Upper lobe of left lung (tissue), 6 donors: ENCODE results near the gene HCAR3. TPM values are rescaled to one million over a fixed set of nuclear protein-coding genes. Genes with fewer than 3 reads are reported as not detected.
"Not testable (repeated sequence)": the region's sequence is repeated elsewhere in the genome, so short reads cannot be mapped to it uniquely, and the experiment has no call there.

Experiments
- ATAC-seq, 2 donors: fragments of 200-7000 bp; cut with Tn5 transposase; one replicate each; pipeline ENCODE4 v1.9.1; 2022; ENCODE audit warnings: mild to moderate bottlenecking in 2 of 2, moderate library complexity in 2 of 2; ENCODE audit not compliant: low FRiP score in 2 of 2
- DNase-seq, 2 donors: peaks; one replicate each; pipeline ENCODE4 v3.0.0-alpha.2; 2019 to 2020
- H3K27ac ChIP-seq, 4 donors: fragments of 200-600 bp; sonication (generic); one replicate each; pipeline ENCODE4 v1.5.1; 2016 to 2019
- H3K27me3 ChIP-seq, 4 donors: fragments of 200-600 bp; sonication (generic); one replicate each; pipeline ENCODE4 v1.5.1; 2017 to 2019
- H3K36me3 ChIP-seq, 4 donors: fragments of 200-600 bp; sonication (generic); one replicate each; pipeline ENCODE4 v1.5.1; 2016 to 2019
- H3K4me1 ChIP-seq, 4 donors: fragments of 200-600 bp; sonication (generic); one replicate each; pipeline ENCODE4 v1.5.1; 2018 to 2019
- H3K4me3 ChIP-seq, 4 donors: fragments of 200-600 bp; sonication (generic); one replicate each; pipeline ENCODE4 v1.5.1; 2017 to 2019; ENCODE audit warnings: mild to moderate bottlenecking in 2 of 4, moderate library complexity in 1 of 4
- H3K9me3 ChIP-seq, 4 donors: fragments of 200-600 bp; sonication (generic); one replicate each; pipeline ENCODE4 v1.5.1; 2018 to 2019
- EP300 ChIP-seq, 4 donors: sonication (generic); formaldehyde crosslinking; IDR thresholded peaks; one replicate each; pipeline ENCODE4 v1.5.1; 2017; ENCODE audit warnings: antibody characterized with exemption in 4 of 4, control low read depth in 2 of 4
- POLR2A ChIP-seq, 4 donors: fragments of 450-650 bp; IDR thresholded peaks; one replicate each; pipeline ENCODE4 v1.5.1; 2016 to 2017; ENCODE audit warnings: antibody characterized with exemption in 4 of 4, mild to moderate bottlenecking in 2 of 4
- POLR2AphosphoS5 ChIP-seq, 2 donors: sonication (generic); formaldehyde crosslinking; IDR thresholded peaks; one replicate each; pipeline ENCODE4 v1.5.1; 2017; ENCODE audit warnings: antibody characterized with exemption in 2 of 2
- WGBS, 2 donors: methylation state at CpG; one replicate each; pipeline ENCODE4 v1.1.5; 2017 to 2018; 5-methylcytosine and 5-hydroxymethylcytosine counted together
- total RNA-seq, 6 donors: library from RNA; depleted of rRNA in 4 of 6; stranded (reverse); fragments of >200 nt in 4 of 6; gene quantifications; one replicate each; pipeline versions ENCODE4 v1.1.0 to v1.2.1, GENCODE V29; 2016 to 2021
- TF ChIP-seq, protein P1 (sequence below), 6 experiments: fragments of 450-650 bp in 4 of 6; fragments of 200-600 bp in 2 of 6; sonication (generic) in 2 of 6; IDR thresholded peaks; one replicate each; pipeline ENCODE4 v1.5.1; 2016 to 2019; ENCODE audit warnings: antibody characterized with exemption in 6 of 6
- donor health status: DM: no; HTN: no; CAD: no; lungs with moderate emphysema.
- donor health status: DM: no; HTN: yes; CAD: no; lungs with severe emphysema.

The HCAR3 gene
- total RNA-seq, 6 donors from 2014 or later = 1.0 to 8.0 (median 3.0) TPM

DNA sequence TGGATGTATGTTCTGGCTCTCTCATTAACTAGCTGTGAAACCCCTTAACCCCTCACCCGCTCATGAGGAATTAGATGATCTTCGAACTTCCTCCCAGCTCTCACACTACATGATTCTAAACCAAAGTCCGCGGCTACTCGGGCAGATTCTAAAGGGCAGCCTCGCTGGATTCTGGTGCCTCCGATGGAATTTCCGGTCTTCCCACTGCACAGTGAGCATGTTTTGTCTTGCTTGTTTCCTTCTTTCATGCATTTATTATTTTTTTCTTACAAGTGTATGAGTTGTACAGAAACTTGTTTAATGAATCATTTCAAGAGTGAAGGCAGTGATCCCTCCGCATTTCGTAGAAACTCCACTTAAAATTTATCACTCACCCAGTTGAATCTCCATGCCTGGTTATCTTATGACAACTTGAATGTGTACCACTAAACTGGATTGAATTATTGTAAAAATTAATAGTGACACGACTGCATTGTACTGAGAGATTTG, 4.5 kb upstream of the HCAR3 start:
- 76% methylated on average over 11 of the region's 11 CpGs for WGBS, 2 donors
- no peak for ATAC-seq
- H3K4me3 ChIP-seq = no peak overlapping the region
- DNase-seq = no peak
- H3K36me3 ChIP-seq = no peaks in the 10 kb centered on the region
- H3K4me1 ChIP-seq = peaks cover 0 to 11% (median 2%) of the 10 kb centered on the region in 4 donors
- no peak for TF ChIP-seq POLR2AphosphoS5 (IDR thresholded peaks at IDR 0.05)
- TF ChIP-seq EP300 (IDR thresholded peaks at IDR 0.05) = no peak
- TF ChIP-seq, protein P1, sequence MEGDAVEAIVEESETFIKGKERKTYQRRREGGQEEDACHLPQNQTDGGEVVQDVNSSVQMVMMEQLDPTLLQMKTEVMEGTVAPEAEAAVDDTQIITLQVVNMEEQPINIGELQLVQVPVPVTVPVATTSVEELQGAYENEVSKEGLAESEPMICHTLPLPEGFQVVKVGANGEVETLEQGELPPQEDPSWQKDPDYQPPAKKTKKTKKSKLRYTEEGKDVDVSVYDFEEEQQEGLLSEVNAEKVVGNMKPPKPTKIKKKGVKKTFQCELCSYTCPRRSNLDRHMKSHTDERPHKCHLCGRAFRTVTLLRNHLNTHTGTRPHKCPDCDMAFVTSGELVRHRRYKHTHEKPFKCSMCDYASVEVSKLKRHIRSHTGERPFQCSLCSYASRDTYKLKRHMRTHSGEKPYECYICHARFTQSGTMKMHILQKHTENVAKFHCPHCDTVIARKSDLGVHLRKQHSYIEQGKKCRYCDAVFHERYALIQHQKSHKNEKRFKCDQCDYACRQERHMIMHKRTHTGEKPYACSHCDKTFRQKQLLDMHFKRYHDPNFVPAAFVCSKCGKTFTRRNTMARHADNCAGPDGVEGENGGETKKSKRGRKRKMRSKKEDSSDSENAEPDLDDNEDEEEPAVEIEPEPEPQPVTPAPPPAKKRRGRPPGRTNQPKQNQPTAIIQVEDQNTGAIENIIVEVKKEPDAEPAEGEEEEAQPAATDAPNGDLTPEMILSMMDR (IDR thresholded peaks at IDR 0.05) = no peak
- H3K27me3 ChIP-seq = no peaks in the 10 kb centered on the region
- no peak overlapping the region for H3K27ac ChIP-seq
- H3K9me3 ChIP-seq = no peaks in the 10 kb centered on the region

DNA sequence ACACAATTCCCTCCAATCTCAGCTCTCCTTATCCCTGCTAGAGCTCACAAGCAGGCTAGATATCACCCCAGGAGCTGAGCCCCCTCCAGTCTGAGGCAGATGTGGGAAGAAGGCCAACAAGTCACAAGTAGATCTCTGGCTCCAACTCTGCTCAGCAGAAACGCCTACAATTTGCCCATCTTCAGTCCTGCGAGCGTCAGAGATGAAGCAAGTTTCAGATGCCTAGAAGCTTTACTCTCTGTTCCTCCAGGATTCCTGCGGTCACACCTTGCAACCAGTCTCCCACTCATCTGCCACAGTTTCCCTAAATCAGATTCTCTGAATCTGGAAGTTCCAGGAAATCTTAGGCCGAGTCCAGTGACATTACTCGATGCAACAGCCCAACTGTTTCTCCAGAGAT, 1.4 kb downstream of the HCAR3 start:
- DNase-seq, H3K4me3 ChIP-seq, H3K36me3 ChIP-seq, H3K27ac ChIP-seq, H3K9me3 ChIP-seq, H3K4me1 ChIP-seq, ATAC-seq, H3K27me3 ChIP-seq: not testable (repeated sequence)
- 72 to 75% methylated on average over 6 of the region's 6 CpGs for whole genome bisulfite sequencing, 2 donors

DNA sequence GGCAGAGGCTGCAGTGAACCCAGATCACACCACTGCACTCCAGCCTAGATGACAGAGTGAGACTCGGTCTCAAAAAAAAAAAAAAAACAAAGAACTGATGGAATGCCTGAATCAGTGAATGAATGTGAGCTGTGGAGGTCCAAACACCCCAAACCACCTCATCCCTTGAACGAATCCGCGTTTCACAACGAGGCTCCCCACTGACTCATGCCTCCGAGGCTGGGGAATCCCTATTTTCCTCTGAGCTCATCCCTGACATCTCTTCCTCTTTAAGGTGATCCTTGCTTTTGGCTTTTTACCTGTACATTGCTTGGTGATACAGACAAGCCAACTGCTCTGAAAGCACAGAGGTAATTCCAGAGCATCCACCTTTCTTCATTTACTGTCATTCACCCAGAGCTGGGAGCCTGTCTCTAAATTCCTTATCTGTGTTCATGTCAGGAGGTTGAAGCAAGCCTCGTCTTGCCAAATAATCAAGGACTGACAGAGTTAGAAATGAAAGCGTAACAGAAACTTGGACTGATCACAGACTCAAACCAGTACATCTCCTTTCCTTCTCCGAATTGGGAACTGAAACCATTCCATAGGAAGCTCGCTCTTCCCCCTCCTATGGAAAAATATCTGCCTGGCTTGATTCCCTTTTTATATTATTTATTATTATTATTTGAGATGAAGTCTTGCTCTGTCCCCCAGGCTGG, 3.0 kb downstream of the HCAR3 start:
- 59 to 67% methylated on average over 2 to 4 of the region's 10 CpGs for WGBS, 2 donors
- not testable (repeated sequence) for DNase-seq, H3K4me3 ChIP-seq, H3K27me3 ChIP-seq, H3K9me3 ChIP-seq, H3K27ac ChIP-seq, H3K4me1 ChIP-seq, H3K36me3 ChIP-seq
- ATAC-seq = peak in 1 of 2 donors; percentile 80

DNA sequence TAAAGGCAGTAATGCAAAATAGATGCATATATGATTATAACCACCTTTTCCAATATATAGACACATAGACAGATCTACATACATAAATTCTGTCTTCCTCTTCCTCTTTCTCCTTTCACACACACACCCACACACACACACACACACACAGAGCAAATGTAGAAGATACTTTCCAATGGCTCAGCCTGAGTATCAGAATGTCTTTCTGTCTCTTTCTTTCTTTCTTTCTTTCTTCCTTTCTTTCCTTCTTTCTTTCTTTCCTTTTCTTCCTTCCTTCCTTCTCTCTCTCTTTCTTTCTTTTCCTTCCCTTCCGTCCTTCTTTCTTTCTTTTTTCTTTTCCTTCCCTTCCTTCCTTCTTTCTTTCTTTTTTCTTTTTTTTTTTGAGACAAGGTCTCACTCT, 5.3 kb downstream of the HCAR3 start:
- not testable (repeated sequence) for H3K27me3 ChIP-seq, H3K4me1 ChIP-seq, ATAC-seq, H3K36me3 ChIP-seq, H3K9me3 ChIP-seq, H3K4me3 ChIP-seq, H3K27ac ChIP-seq, DNase-seq
- 64 to 74% methylated on average over 1 of the region's 1 CpG for WGBS, 2 donors

DNA sequence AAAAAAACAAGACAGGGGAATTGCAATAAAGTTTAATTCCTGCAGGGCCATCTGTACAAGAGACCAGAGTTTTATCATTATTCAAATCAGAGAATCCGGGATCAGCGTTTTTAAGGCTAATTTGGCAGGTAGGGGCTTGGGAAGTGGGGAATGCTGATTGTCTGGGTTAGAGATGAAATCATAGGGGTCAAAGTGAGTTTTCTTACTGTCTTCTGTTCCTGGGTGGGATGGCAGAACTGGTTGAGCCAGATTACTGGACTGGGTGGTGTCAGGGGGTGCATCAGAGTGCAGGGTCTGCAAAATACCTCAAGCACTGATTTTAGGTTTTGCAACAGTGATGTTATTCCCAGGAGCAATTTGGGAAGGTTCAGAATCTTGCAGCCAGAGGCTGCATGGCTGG, 6.3 kb downstream of the HCAR3 start:
- H3K27me3 ChIP-seq, H3K36me3 ChIP-seq, DNase-seq, H3K4me3 ChIP-seq, H3K27ac ChIP-seq, H3K9me3 ChIP-seq, H3K4me1 ChIP-seq, ATAC-seq: not testable (repeated sequence)
- 79 to 84% methylated on average over 2 of the region's 2 CpGs for WGBS, 2 donors

DNA sequence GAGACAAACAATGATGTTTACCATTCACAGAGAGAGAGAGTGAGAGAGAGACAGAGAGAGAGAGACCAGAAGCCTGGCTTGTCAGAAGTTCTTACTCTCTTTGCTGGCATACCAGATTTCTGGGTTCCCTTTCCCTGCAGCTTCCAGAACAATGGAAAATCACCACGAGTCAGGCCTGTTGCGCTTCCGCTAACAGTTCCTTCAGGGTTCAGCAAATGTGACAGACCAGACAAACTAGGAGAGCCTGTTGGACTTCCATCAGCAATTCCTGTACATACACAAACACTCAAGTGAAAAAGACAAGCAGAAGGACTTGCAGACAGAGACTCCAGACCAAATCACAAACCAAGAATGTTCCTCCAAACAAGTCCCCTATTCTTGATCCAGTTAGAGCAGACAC, 7.3 kb downstream of the HCAR3 start:
- not testable (repeated sequence) for H3K9me3 ChIP-seq, H3K36me3 ChIP-seq, H3K27ac ChIP-seq, H3K4me1 ChIP-seq, H3K4me3 ChIP-seq, ATAC-seq, DNase-seq, H3K27me3 ChIP-seq
- no CpG with 5 or more reads among the region's 3 CpGs for WGBS, 2 donors

DNA sequence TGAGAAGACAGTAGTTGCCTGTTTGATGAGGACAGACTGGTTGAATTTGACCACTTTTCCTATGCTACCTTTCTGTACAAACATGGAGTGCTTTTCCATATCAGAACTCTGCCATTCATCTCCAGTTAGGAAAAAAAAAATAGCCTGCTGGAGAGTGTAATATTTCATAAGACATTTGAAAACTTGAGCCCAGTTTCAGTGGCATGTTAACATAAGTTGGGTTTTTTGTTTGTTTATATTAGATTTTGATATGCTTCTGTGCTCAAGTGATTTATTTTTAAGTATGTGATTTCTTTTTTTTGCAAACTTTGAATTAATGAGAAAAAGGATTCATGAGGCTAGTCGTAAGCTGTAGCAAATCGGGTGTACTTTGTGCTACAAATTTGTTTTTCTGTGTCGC, 12.8 kb downstream of the HCAR3 start:
- not testable (repeated sequence) for H3K27ac ChIP-seq, H3K9me3 ChIP-seq, ATAC-seq, DNase-seq, H3K36me3 ChIP-seq, H3K4me3 ChIP-seq, H3K27me3 ChIP-seq, H3K4me1 ChIP-seq
- WGBS, 2 donors = 75 to 87% methylated on average over 3 of the region's 3 CpGs

DNA sequence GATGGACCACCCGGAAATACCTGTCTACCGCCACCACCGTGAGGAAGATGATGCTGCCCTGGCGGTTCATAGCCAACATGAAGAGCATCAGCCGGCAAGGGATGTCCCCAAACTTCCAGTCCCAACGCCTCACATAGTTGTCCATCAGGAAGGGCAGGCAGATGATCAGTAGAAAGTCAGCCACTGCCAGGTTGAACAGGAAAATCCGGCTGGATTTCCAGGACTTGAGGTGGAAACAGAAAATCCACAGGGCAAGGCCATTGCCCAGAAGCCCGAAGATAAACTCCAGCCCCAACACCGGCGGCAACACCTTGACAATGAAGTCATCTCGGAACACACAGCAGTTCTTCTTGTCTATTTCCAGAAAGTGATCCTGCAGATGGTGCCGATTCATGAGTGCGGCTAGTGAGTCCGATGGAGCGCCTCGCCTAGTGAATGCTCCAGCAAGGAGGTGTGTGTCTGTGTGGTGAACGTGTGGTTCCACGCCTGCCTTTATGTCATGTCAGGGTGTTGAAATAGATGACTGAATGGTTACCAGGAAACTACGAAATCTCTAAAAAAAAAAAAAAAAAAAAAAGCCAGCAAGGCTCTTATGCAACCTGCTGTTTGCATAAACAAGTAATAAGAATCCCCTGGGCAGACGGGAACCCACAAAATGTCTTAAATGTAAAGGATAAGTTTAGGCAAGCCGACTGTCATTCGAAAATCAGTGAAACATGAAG, 13.6 kb downstream of the HCAR3 start, which contains the start of gene HCAR2:
HCAR2 (minus strand) TSS at position 468 of the 722 bp plus-strand sequence; CDS start at position 394, 74 bp downstream.
- H3K9me3 ChIP-seq, H3K4me3 ChIP-seq, H3K4me1 ChIP-seq, H3K27me3 ChIP-seq, H3K36me3 ChIP-seq: not testable (repeated sequence)
- WGBS, 2 donors = 70 to 81% methylated on average over 19 to 22 of the region's 22 CpGs
- DNase-seq = peak in 1 of 2 donors; percentile 63
- peak in 1 of 4 donors; percentile 12 for TF ChIP-seq POLR2A (IDR thresholded peaks at IDR 0.05)
- ATAC-seq = peak in 1 of 2 donors; percentile 75
- H3K27ac ChIP-seq = peak within 1 kb of the TSS in 1 of 4 donors; percentile 47

DNA sequence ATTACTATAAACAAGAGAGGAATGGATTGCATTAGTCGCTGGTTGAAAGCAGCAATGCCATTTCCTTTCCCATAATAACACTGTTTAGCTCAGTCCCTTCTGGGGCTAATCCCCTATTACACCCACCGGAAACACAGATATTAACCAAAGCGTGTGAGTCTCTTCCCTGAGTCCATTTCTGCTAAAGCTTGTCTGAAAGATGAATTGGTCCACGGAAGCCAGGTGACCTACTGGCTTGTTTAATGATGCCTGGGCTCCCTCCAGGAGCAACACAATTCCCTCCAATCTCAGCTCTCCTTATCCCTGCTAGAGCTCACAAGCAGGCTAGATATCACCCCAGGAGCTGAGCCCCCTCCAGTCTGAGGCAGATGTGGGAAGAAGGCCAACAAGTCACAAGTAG, 15.1 kb downstream of the HCAR3 start:
- H3K27ac ChIP-seq, DNase-seq, H3K27me3 ChIP-seq, H3K4me1 ChIP-seq, ATAC-seq, H3K9me3 ChIP-seq, H3K36me3 ChIP-seq: not testable (repeated sequence)
- H3K4me3 ChIP-seq = peak overlapping the region in 1 of 4 donors; percentile 10
- 45 to 68% methylated on average over 4 of the region's 4 CpGs for WGBS, 2 donors

DNA sequence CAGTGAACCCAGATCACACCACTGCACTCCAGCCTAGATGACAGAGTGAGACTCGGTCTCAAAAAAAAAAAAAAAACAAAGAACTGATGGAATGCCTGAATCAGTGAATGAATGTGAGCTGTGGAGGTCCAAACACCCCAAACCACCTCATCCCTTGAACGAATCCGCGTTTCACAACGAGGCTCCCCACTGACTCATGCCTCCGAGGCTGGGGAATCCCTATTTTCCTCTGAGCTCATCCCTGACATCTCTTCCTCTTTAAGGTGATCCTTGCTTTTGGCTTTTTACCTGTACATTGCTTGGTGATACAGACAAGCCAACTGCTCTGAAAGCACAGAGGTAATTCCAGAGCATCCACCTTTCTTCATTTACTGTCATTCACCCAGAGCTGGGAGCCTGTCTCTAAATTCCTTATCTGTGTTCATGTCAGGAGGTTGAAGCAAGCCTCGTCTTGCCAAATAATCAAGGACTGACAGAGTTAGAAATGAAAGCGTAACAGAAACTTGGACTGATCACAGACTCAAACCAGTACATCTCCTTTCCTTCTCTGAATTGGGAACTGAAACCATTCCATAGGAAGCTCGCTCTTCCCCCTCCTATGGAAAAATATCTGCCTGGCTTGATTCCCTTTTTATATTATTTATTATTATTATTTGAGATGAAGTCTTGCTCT, 16.4 kb downstream of the HCAR3 start:
- ATAC-seq = peak in 1 of 2 donors; percentile 44
- not testable (repeated sequence) for H3K27ac ChIP-seq, H3K4me3 ChIP-seq, H3K9me3 ChIP-seq, H3K36me3 ChIP-seq, H3K27me3 ChIP-seq, DNase-seq, H3K4me1 ChIP-seq
- 70% methylated on average over 2 of the region's 9 CpGs; no CpG with 5 or more reads in 1 of the 2 donors for WGBS, 2 donors

DNA sequence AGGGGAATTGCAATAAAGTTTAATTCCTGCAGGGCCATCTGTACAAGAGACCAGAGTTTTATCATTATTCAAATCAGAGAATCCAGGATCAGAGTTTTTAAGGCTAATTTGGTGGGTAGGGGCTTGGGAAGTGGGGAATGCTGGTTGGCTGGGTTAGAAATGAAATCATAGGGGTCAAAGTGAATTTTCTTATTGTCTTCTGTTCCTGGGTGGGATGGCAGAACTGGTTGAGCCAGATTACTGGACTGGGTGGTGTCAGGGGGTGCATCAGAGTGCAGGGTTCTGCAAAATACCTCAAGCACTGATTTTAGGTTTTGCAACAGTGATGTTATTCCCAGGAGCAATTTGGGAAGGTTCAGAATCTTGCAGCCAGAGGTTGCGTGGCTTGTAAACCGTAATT, 19.7 kb downstream of the HCAR3 start:
- not testable (repeated sequence) for H3K36me3 ChIP-seq, H3K9me3 ChIP-seq, ATAC-seq, DNase-seq, H3K4me3 ChIP-seq, H3K27me3 ChIP-seq, H3K27ac ChIP-seq, H3K4me1 ChIP-seq
- 91 to 92% methylated on average over 2 of the region's 2 CpGs for WGBS, 2 donors
